ENCODE data around the gene LPIN2.

The LPIN2 gene

GRCh38 chr18:2982452-2983269, 30.3 kb downstream of the LPIN2 start:
- no peak for DNase-seq (ENCODE audit: low read depth in 1 of 2, low spot score in 1 of 2)

DNA sequence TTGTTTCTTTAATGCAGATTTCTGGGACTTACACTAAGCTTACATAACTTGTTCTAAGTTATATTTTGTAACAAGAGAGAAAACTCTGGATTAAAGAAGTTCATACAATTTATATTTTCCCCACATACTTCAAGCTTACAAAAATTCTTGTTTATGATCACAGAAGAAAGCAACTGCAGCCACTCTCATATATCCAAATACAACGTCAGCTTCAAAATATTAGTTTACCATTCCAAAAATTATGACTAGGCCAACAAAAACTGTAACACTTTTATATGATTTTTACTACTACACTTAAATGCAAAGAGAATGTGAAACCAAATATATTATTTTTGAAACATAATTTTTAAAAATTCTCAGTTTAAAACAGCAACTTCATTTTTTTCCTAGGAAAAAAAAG, 30.9 kb downstream of the LPIN2 start:
- DNase-seq (ENCODE audit: low read depth in 1 of 2, low spot score in 1 of 2): no peak

GRCh38 chr18:2981212-2981728, 31.7 kb downstream of the LPIN2 start:
- no peak for DNase-seq (ENCODE audit: low read depth in 1 of 2, low spot score in 1 of 2)

- no peak for DNase-seq (ENCODE audit: low read depth in 1 of 2, low spot score in 1 of 2)
Observed at GRCh38 chr18:2979871-2980790, 32.8 kb downstream of the LPIN2 start.

DNA sequence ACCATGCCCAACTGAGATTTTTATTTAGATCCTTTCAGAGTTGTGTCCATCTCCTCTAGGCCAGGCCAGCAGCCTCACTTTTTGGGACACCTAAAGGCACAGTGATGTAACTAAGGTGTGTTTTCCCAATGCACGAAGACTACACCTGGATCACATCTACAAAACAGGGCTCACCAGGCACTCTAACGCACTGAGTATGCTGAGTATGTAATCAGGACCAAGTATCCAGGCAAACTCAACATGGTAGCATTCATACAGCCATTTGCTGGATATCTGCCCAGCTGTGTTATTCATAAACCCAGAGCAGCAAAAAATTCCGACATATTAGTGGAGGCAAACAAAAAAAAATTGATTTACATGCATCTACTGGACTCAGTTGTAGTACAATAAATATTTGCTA, 33.8 kb downstream of the LPIN2 start:
- DNase-seq (ENCODE audit: low read depth in 1 of 2, low spot score in 1 of 2): no peak

GRCh38 chr18:2978661-2979106, 34.3 kb downstream of the LPIN2 start:
- peak in 1 of 2 donors; percentile 36 for DNase-seq (ENCODE audit: low read depth in 1 of 2, low spot score in 1 of 2)

DNA sequence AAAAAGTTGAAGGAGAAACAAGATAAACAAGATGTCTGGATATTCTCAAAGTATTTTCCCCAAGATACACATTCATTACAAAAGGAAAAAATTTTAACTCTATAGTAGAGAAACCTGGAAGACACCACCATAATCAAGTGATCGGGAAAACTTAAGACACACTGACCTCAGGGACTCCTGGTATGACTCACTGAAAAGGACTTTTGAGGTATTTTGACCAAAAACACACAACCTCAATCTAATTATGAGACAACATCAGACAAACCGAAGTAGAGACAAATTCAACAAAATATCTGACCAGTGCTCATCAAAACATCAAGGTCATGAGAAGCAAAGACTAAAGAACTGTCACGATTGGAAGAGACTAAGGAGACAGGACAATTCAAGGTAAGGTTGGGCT, 34.7 kb downstream of the LPIN2 start:
- DNase-seq (ENCODE audit: low read depth in 1 of 2, low spot score in 1 of 2): no peak

DNA sequence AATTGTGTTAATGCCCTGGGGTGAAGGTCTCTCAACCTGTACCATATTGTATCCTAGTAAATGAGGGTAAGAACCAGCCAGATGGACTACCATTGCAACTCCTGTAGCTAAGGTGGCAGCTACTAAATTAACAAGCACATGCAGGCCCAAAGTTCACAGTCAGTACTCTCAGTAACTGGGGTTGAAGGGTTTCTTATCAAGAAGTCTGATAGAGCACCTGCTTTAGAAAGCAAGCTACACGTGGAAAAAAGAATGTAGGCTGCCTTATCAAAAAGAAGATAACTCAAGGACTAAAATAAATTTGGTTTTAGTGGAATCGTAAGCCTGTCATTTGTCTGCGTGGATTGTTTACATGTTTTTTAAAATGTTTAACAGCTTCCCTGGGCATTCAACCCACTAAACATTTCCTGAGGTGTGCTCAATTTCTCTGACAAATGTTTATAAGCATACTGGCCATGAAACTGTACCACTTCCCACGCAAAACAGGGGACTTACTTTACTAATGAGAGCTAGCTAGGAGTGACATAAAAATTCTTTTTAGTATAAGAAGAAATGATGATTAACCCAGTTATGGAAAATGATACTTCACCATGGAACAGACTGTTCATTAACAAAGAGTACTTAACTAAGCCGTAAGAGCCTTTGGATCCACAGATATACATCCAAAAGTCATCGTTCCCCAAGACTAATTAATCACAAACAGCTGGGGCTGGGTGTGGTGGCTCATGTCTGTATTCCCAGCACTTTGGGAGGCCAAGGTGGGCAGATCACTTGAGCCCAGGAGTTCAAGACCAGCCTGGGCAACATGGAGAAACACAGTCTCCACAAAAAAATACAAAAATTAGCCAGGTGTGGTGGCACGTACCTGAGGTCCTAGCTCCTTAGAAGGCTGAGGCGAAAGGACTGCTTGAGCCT, 36.5 kb downstream of the LPIN2 start:
- DNase-seq (ENCODE audit: low read depth in 1 of 2, low spot score in 1 of 2): no peak

- DNase-seq (ENCODE audit: low read depth in 1 of 2, low spot score in 1 of 2): no peak
Observed at GRCh38 chr18:2974731-2975130, 38.2 kb downstream of the LPIN2 start.

DNA sequence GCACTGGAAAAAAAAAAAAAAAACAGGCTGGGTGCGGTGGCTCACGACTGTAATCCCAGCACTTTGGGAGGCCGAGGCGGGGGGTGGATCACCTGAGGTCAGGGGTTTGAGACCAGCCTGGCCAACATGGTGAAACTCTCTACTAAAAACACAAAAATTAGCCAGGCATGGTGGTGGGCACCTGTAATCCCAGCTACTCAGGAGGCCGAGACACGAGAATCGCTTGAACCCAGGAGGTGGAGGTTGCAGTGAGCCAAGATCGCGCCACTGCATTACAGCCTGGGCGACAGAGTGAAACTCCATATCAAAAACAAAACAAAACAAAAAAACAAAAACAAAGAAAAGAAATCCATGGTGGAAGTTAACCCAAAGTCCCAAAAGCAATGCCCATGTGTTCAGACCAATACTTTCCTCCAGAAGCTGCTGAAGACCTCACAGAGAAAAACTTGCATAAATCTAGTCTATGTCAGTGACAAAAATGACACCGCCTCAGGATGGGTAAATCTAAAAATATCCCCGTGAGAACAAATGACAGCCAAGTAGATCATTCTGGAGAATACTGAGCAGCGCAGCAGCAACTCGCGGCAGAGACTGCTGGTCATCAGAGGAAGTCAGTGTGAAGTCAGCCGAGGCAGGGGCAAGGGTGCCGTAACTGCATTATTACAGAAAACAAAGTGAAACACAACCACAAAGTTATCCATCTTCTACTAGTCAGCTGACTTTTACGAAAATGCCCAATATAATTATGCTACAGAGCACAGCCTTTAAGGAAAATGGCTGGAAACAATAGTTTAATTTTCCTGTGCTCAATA, 41.0 kb downstream of the LPIN2 start:
- DNase-seq (ENCODE audit: low read depth in 1 of 2, low spot score in 1 of 2): peak in 1 of 2 donors; percentile 62

DNA sequence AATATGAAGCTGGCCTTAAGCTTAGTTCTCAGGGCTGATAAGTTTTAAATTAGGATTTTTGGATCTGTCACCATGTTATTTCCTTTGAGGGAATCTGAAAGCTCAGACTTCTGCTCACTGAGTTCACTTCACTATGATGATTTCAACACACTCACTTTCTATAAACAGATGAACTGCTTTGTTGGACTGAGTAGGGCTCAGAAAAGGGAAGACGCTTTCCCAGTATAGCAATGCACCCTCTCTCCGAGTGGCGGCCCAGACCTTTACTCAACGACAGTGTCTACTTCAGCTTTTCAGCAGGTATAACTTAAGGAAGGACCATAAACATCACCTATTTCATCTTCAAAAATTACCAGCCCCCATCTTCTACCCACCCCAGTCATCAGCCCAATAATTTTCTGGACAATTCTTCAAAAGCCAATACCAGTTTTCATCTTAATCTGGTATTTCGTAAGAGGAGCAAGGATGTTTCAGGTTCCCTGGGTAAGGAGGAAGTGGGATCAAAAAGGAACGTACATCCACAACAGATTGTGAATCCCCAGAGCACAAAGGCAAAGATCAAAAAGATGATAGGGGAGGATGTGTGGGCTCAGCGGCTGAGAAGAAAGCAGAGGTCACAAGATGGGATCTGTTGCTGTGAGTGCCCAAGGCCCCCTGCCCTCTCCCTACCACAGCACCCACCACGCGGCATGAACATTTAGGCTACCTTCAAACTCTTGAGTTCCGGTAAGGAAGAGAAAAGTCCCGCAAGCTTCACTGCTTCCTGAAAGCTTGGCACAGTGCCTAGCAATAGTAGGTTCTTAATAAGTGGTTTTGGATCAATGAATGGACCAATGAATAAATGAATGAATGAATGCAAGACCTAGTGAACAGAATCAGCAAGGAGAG, 41.9 kb downstream of the LPIN2 start:
- no peak for DNase-seq (ENCODE audit: low read depth in 1 of 2, low spot score in 1 of 2)

DNA sequence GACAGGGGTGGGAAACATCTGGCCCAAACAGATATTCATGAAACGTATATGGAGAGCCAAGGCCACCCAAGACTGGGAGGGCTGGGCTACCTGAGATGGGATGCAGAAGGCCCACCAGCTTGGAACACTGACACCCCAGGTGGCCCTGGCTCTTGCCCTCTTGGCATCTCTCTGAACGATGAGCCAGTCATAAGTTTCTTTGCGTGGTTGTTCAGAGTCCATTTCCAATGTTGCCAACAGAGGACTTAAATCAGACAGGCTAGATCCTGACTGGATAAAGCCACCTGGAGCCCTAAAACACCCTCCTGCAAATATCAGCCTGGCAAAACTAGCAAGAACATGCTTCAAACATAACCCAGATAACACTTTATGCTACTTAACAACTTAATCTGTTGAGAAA, 42.6 kb downstream of the LPIN2 start:
- no peak for DNase-seq (ENCODE audit: low read depth in 1 of 2, low spot score in 1 of 2)

- DNase-seq (ENCODE audit: low read depth in 1 of 2, low spot score in 1 of 2): no peak
Observed at GRCh38 chr18:2969695-2970094, 43.2 kb downstream of the LPIN2 start.

DNA sequence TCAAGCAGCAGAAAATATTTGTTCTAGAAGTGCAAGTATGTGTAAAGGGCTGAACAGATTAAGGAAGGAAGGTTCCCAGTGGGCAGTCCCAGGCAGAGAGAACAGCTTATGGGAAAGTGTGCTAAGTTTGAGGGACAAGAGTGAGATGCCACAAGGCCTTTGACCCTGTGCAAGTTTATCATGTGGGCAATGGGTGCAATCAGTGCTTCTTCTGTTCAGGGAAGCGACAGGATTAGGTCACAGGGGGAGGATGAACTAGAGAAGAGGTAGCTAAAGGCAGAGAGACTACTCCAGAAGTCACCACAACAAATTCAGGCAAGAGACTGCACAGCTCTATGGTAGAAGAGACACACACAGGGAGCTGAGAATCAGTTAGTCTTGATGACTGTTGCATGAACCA, 44.3 kb downstream of the LPIN2 start:
- DNase-seq (ENCODE audit: low read depth in 1 of 2, low spot score in 1 of 2): no peak

DNA sequence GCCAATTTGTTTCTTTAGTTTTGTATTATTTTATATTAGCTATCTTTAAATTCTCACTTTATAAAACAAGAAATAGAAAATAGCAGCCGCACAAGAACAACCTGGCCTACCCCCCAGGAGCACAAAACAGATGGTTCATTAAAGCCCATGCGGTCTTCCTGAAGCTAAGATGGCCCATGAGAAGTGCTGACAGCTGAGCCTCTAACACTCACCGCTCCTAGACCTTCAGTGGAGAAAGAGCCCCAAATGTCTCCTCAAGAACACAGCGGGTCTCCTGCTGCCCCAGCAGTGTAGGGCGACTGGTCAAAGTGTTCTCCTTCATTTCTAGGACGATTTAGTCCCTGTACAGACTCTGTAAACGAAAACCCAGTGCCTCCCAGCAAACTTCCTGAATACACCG, 45.1 kb downstream of the LPIN2 start:
- DNase-seq (ENCODE audit: low read depth in 1 of 2, low spot score in 1 of 2): no peak

DNA sequence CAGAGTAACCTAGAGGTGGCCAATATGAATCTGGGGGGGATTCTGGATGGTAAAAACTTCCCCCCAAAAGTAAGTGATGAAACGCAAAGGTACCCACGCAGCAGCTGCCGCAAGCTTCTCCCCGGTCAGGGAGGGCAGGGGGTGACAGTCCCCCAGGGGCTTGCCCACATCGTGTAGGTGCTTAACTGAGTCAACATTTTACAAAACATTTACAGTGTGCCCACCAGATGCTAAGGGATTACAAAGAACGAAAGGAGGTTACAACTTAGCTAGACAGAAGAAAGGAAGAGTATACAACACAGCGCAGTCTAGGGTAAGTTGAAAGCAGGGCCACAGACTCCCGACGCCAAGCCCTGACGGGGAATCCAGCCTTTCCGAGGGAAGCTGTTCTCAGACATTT, 45.6 kb downstream of the LPIN2 start:
- no peak for DNase-seq (ENCODE audit: low read depth in 1 of 2, low spot score in 1 of 2)

GRCh38 chr18:2966560-2966959, 46.4 kb downstream of the LPIN2 start:
- DNase-seq (ENCODE audit: low read depth in 1 of 2, low spot score in 1 of 2): no peak

- no peak for DNase-seq (ENCODE audit: low read depth in 1 of 2, low spot score in 1 of 2)
Observed at GRCh38 chr18:2965797-2966196, 47.1 kb downstream of the LPIN2 start.
